ENCODE results near the gene ATF6. TPM values are rescaled to one million over a fixed set of nuclear protein-coding genes. Genes with fewer than 3 reads are reported as not detected.

The ATF6 gene
- total and polyA plus RNA-seq, 8 donors = 3.4 to 54.3 (median 13.5) TPM

DNA sequence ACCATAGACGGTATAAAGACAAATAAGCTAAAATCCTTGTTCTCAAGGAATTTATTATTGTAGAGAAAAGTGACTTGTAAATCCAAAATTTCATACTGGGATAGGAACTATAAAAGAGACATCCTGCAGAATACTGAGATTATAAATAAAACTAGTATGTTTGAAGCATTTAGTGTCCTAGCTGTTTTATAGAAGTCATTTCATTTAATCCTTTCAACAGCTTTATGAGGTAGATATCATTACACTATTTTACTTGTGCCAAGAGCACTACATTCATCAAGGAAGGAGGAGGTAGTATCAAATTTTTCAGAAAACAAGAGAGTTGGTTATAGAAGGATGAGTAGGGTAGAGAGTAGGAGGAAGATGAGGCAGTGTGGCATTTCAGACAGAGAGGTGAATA is 119.6 kb downstream of the ATF6 start:
- H3K36me3 ChIP-seq = peaks cover 0 to 33% (median 29%) of the 10 kb centered on the region in 4 donors
- DNase-seq = no peak
- intact Hi-C loops (cut with DNase I; ENCODE audit: low total_unique reads) = no loop called here
- peaks cover 0 to 24% (median 17%) of the 10 kb centered on the region in 4 donors for H3K4me1 ChIP-seq
- H3K9me3 ChIP-seq = no peaks in the 10 kb centered on the region
- H3K4me3 ChIP-seq = no peak overlapping the region
- no peak overlapping the region for H3K27ac ChIP-seq
- WGBS, 5 donors = 55 to 77% (median 65%) methylated on average over 1 of the region's 1 CpG
- TF ChIP-seq POLR2AphosphoS5 (IDR thresholded peaks at IDR 0.05) = no peak
- TF ChIP-seq, protein P1, sequence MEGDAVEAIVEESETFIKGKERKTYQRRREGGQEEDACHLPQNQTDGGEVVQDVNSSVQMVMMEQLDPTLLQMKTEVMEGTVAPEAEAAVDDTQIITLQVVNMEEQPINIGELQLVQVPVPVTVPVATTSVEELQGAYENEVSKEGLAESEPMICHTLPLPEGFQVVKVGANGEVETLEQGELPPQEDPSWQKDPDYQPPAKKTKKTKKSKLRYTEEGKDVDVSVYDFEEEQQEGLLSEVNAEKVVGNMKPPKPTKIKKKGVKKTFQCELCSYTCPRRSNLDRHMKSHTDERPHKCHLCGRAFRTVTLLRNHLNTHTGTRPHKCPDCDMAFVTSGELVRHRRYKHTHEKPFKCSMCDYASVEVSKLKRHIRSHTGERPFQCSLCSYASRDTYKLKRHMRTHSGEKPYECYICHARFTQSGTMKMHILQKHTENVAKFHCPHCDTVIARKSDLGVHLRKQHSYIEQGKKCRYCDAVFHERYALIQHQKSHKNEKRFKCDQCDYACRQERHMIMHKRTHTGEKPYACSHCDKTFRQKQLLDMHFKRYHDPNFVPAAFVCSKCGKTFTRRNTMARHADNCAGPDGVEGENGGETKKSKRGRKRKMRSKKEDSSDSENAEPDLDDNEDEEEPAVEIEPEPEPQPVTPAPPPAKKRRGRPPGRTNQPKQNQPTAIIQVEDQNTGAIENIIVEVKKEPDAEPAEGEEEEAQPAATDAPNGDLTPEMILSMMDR (IDR thresholded peaks at IDR 0.05) = no peak
- TF ChIP-seq POLR2A (IDR thresholded peaks at IDR 0.05) = no peak
- no peak for TF ChIP-seq EP300 (IDR thresholded peaks at IDR 0.05)
- no peaks in the 10 kb centered on the region for H3K27me3 ChIP-seq

DNA sequence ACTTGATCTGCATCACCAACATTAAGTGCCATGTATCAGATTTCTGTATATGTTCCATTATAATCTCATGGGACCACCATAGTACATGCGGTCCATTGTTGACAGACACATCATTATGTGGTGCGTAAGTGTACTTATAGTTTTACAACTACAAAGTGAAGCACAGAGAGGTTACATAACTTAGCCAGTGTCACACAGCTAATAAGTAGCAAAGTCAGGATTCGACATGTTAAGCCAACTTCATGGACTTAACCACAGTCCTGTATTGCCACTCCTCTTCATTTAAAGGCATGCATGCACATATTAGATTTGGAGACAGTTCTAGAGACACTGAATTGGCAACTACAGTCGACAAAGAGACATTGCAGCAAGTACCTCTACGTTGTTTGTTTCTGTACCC is 120.5 kb downstream of the ATF6 start:
- Histone ChIP-seq H3K27ac (no peak overlapping the region), H3K36me3 (peaks cover 0 to 41% (median 38%) of the 10 kb centered on the region in 4 donors), H3K4me1 (peaks cover 0 to 24% (median 17%) of the 10 kb centered on the region in 4 donors), H3K9me3 (no peaks in the 10 kb centered on the region), H3K27me3 (no peaks in the 10 kb centered on the region), H3K4me3 (no peak overlapping the region)
- intact Hi-C loops (cut with DNase I; ENCODE audit: low total_unique reads) = no loop called here
- 95 to 99% (median 98%) methylated on average over 5 of the region's 5 CpGs for WGBS, 5 donors
- DNase-seq = no peak
- TF ChIP-seq EP300 (IDR thresholded peaks at IDR 0.05) (no peak), POLR2A (IDR thresholded peaks at IDR 0.05) (no peak)
- TF ChIP-seq, protein P1 (IDR thresholded peaks at IDR 0.05) = no peak

DNA sequence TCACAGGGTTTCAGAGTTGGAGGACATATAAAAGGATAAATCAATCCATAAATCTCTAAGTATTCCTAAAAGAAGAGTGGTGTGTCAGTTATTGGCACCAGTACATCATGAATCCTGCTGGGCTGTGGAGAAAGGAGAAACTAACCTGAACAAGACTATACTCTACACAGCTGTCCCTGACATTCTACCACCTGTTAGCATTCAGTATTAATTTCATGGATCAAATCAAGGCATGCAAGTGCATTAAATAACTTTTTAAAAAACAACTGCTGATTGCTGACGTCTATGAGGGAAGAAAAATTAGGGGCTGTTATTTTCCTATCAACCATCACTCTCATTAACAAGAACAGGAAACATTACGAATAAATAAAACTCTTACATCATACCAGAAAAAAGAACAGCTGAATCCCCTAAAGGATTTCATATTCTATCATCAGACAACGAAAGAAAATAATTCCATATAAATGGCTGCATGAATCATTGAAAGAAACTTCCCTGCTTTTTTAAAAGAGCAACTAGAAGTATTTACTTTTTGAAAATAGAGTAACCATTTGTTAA is 121.7 kb downstream of the ATF6 start:
- TF ChIP-seq, protein P1 (IDR thresholded peaks at IDR 0.05) = no peak
- TF ChIP-seq POLR2AphosphoS5 (IDR thresholded peaks at IDR 0.05) (no peak), POLR2A (IDR thresholded peaks at IDR 0.05) (no peak), EP300 (IDR thresholded peaks at IDR 0.05) (no peak)
- Histone ChIP-seq H3K27me3 (no peaks in the 10 kb centered on the region), H3K27ac (no peak overlapping the region), H3K9me3 (no peaks in the 10 kb centered on the region), H3K36me3 (peaks cover 0 to 46% (median 38%) of the 10 kb centered on the region in 4 donors), H3K4me3 (no peak overlapping the region), H3K4me1 (peaks cover 0 to 24% (median 17%) of the 10 kb centered on the region in 4 donors)
- intact Hi-C loops (cut with DNase I; ENCODE audit: low total_unique reads) = no loop called here
- DNase-seq = no peak
- 80 to 89% (median 84%) methylated on average over 3 of the region's 3 CpGs for WGBS, 5 donors

DNA sequence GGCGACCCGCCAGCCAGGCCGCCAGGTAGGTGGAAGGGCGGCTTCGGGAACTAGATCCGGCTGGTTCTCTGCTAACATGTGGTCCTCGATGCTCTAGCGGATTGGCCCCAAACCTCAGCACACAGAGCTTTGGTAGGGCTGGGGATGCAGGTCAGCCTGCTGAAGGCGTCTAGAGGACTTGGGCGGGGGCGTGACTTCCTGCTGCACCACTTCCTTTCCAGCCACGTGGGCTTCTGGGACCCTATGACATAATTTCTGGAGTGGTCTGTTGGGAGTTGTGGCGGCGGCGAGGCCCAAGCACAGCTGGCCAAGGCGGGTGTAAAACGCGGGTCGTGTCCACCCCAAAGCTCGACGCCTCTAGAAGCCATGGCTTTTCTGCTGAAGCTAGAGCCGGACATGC is 124.5 kb downstream of the ATF6 start:
- Histone ChIP-seq H3K27me3 (no peaks in the 10 kb centered on the region), H3K36me3 (peaks cover 0 to 46% (median 38%) of the 10 kb centered on the region in 4 donors), H3K4me1 (peaks cover 0 to under 1% (median 0%) of the 10 kb centered on the region in 4 donors), H3K27ac (no peak overlapping the region), H3K4me3 (no peak overlapping the region), H3K9me3 (no peaks in the 10 kb centered on the region)
- intact Hi-C loops (cut with DNase I; ENCODE audit: low total_unique reads) = no loop called here
- DNase-seq = no peak
- WGBS, 5 donors = 96 to 98% (median 97%) methylated on average over 22 of the region's 22 CpGs
- TF ChIP-seq EP300 (IDR thresholded peaks at IDR 0.05) (no peak), POLR2AphosphoS5 (IDR thresholded peaks at IDR 0.05) (no peak), POLR2A (IDR thresholded peaks at IDR 0.05) (no peak)
- TF ChIP-seq, protein P1 (IDR thresholded peaks at IDR 0.05) = no peak
